GM19455 (cell line): ENCODE measurements around the gene ORM1.
"Not testable (repeated sequence)": the region's sequence is repeated elsewhere in the genome, so short reads cannot be mapped to it uniquely, and the experiment has no call there.

Experiments
- ATAC-seq: cut with Tn5 transposase; IDR thresholded peaks from one replicate; pipeline ENCODE4 v1.9.1; 2021; ENCODE audit not compliant: unreplicated experiment

Gene ORM1

GRCh38 chr9:114304416-114305188 lies 18.3 kb upstream of the ORM1 start:
- no peak for ATAC-seq

GRCh38 chr9:114307899-114308267 lies 15.0 kb upstream of the ORM1 start:
- no peak for ATAC-seq

GRCh38 chr9:114308361-114308950 lies 14.4 kb upstream of the ORM1 start:
- ATAC-seq: no peak

- ATAC-seq: no peak
Measured at GRCh38 chr9:114309096-114309495, 13.8 kb upstream of the ORM1 start.

GRCh38 chr9:114310471-114311450 lies 12.1 kb upstream of the ORM1 start:
- no peak for ATAC-seq

- ATAC-seq: no peak
Measured at GRCh38 chr9:114311571-114312512, 11.1 kb upstream of the ORM1 start.

GRCh38 chr9:114312513-114312875 lies 10.4 kb upstream of the ORM1 start:
- no peak for ATAC-seq

- no peak for ATAC-seq
Measured at GRCh38 chr9:114313186-114313585, 9.7 kb upstream of the ORM1 start.

- ATAC-seq: no peak
Measured at GRCh38 chr9:114314256-114314867, 8.5 kb upstream of the ORM1 start.

GRCh38 chr9:114314881-114315722 lies 7.8 kb upstream of the ORM1 start:
- no peak for ATAC-seq

- no peak for ATAC-seq
Measured at GRCh38 chr9:114315723-114316363, 7.1 kb upstream of the ORM1 start.

GRCh38 chr9:114316605-114317230 lies 6.2 kb upstream of the ORM1 start:
- no peak for ATAC-seq

GRCh38 chr9:114317665-114318357 lies 5.1 kb upstream of the ORM1 start:
- ATAC-seq: no peak

- no peak for ATAC-seq
Measured at GRCh38 chr9:114318416-114318815, 4.5 kb upstream of the ORM1 start.

- no peak for ATAC-seq
Measured at GRCh38 chr9:114319147-114319546, 3.8 kb upstream of the ORM1 start.

GRCh38 chr9:114320710-114321109 lies 2.2 kb upstream of the ORM1 start:
- not testable (repeated sequence) for ATAC-seq

GRCh38 chr9:114321759-114322158 lies 1.1 kb upstream of the ORM1 start:
- no peak for ATAC-seq
